ENCODE data around the gene CDK19. TPM values are rescaled to one million over a fixed set of nuclear protein-coding genes. Genes with fewer than 3 reads are reported as not detected.

Gene CDK19
- total and polyA plus RNA-seq, 10 of the 15 experiments (the other 5 are each of a cell fraction or from before 2014, with no cell fraction given): 4.6 to 21.4 (median 12.4) TPM

DNA sequence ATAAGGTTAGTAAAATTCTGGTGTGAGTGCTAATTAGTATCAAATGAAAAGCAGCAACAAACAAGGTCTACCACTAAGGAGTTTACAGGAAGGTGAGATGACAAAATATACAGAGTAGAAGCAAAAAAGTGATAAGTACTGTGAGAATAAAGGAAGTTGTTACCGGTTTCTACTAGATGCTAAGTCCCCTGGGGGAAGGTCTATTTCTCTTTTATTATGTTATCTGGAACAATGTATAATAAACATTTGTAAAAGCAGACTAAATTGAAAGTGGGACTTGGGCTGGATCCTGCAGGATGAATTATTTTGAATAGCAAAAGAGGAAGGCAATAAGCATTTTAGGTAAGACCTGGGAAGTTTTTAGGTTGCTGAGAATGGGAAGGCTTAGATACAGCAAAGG, 180.2 kb downstream of the CDK19 start:
- BruUV-seq (replicated peaks): no TSS peak
- FAIRE-seq: no peak
- H3K9ac ChIP-seq (ENCODE audit: control insufficient read depth, insufficient read depth, low read length): no peak overlapping the region
- RAD21 ChIA-PET (ENCODE audit: unreplicated experiment): no interaction called here
- 6% methylated on average over 1 of the region's 1 CpG for WGBS (ENCODE audit: insufficient coverage, insufficient replicate concordance, low lambda C conversion rate, missing lambda C conversion rate)
- H4K20me1 ChIP-seq (ENCODE audit: control insufficient read depth, insufficient read depth): no peaks in the 10 kb centered on the region
- SMC1A ChIA-PET (ENCODE audit: uncharacterized antibody, unreplicated experiment): no interaction called here
- TF ChIP-seq MTA2 (IDR thresholded peaks at IDR 0.05; ENCODE audit: low read depth) (peak; percentile 44; the same call in 1 of the 2 replicates), RCOR1 (conservative IDR thresholded peaks at IDR 0.05; ENCODE audit: low read depth, low read length) (no peak), MEF2B (IDR thresholded peaks at IDR 0.05; ENCODE audit: partially characterized antibody, poor library complexity, severe bottlenecking) (peak; percentile 82)
- TF ChIP-seq, protein P1, sequence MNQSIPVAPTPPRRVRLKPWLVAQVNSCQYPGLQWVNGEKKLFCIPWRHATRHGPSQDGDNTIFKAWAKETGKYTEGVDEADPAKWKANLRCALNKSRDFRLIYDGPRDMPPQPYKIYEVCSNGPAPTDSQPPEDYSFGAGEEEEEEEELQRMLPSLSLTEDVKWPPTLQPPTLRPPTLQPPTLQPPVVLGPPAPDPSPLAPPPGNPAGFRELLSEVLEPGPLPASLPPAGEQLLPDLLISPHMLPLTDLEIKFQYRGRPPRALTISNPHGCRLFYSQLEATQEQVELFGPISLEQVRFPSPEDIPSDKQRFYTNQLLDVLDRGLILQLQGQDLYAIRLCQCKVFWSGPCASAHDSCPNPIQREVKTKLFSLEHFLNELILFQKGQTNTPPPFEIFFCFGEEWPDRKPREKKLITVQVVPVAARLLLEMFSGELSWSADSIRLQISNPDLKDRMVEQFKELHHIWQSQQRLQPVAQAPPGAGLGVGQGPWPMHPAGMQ (IDR thresholded peaks at IDR 0.05; ENCODE audit: borderline replicate concordance): no peak
- H3K27me3 ChIP-seq (replicated peaks in 1 of 2; ENCODE audit: control insufficient read depth in 2 of 2, insufficient read depth in 2 of 2, low read length in 1 of 2): no peaks in the 10 kb centered on the region
- POLR2A ChIA-PET: no interaction called here
- no peaks in the 10 kb centered on the region for H3K9me3 ChIP-seq (replicated peaks; ENCODE audit: control insufficient read depth, insufficient read depth, low read length)
- DNase-seq (ENCODE audit: low read depth, low spot score): no peak
- H3K4me3 ChIP-seq: no peak overlapping the region
- no peak overlapping the region for H3K27ac ChIP-seq (ENCODE audit: control insufficient read depth, insufficient read depth)
- CTCF ChIA-PET: no interaction called here
- H3K36me3 ChIP-seq (ENCODE audit: control insufficient read depth in 2 of 2, insufficient read depth in 2 of 2, low read length in 1 of 2): no peaks in the 10 kb centered on the region
- H3K79me2 ChIP-seq (ENCODE audit: control insufficient read depth, insufficient read depth, low read length): no peaks in the 10 kb centered on the region
- in situ Hi-C loops (cut with MboI): no loop called here
- intact Hi-C loops (cut with micrococcal nuclease; ENCODE audit: unreplicated experiment): no loop called here
- H3K4me2 ChIP-seq (ENCODE audit: control insufficient read depth, insufficient read depth): no peak overlapping the region
- no peak overlapping the region for H2AFZ ChIP-seq (ENCODE audit: control insufficient read depth, low read depth, low read length)
- ATAC-seq: no peak
- H3K4me1 ChIP-seq (ENCODE audit: control insufficient read depth, insufficient read depth, low read length): no peaks in the 10 kb centered on the region

DNA sequence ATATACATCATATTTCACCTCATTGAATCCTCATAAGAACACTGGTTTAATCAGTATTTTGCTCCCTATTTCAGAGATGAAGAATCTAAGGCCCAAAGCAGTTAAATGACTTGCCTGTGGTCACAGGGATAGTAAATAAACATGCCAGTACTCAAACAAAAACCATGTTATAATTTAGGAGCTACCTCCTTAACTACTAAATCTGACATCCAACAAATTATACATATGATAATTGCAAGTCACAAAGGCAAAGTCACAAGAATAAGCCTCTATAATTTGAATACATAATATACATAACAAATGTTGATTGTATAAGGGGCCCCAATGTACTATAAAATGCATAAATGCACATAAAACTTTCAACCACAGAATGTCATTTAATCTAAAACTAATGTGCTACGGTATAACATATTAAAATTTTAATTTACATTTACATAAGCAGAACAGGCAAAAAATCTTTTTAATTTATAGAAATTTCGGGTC, 181.5 kb downstream of the CDK19 start:
- no peaks in the 10 kb centered on the region for H3K9me3 ChIP-seq (replicated peaks; ENCODE audit: control insufficient read depth, insufficient read depth, low read length)
- no peak overlapping the region for H3K9ac ChIP-seq (ENCODE audit: control insufficient read depth, insufficient read depth, low read length)
- SMC1A ChIA-PET (ENCODE audit: uncharacterized antibody, unreplicated experiment): interaction anchor here (1.3 kb wide), 1 partner anchor 12 kb away, joined by 3 read pairs; no protein-coding TSS in a partner anchor
- no peaks in the 10 kb centered on the region for H3K79me2 ChIP-seq (ENCODE audit: control insufficient read depth, insufficient read depth, low read length)
- POLR2A ChIA-PET: interaction anchor here (0.6 kb wide), 1 partner anchor 41 kb away, joined by 3 read pairs; no protein-coding TSS in a partner anchor
- H3K27me3 ChIP-seq (replicated peaks in 1 of 2; ENCODE audit: control insufficient read depth in 2 of 2, insufficient read depth in 2 of 2, low read length in 1 of 2): no peaks in the 10 kb centered on the region
- FAIRE-seq (no peak), ATAC-seq (no peak), DNase-seq (ENCODE audit: low read depth, low spot score) (no peak)
- no peak overlapping the region for H3K27ac ChIP-seq (ENCODE audit: control insufficient read depth, insufficient read depth)
- no peaks in the 10 kb centered on the region for H3K36me3 ChIP-seq (ENCODE audit: control insufficient read depth in 2 of 2, insufficient read depth in 2 of 2, low read length in 1 of 2)
- no peak overlapping the region for H3K4me2 ChIP-seq (ENCODE audit: control insufficient read depth, insufficient read depth)
- CTCF ChIA-PET: interaction anchor here (1.3 to 1.5 kb wide), 2 partner anchors 15 to 245 kb away, joined by 4 read pairs; no protein-coding TSS in a partner anchor
- no TSS peak for BruUV-seq (replicated peaks)
- no peaks in the 10 kb centered on the region for H4K20me1 ChIP-seq (ENCODE audit: control insufficient read depth, insufficient read depth)
- H3K4me3 ChIP-seq: no peak overlapping the region
- H2AFZ ChIP-seq (ENCODE audit: control insufficient read depth, low read depth, low read length): no peak overlapping the region
- RAD21 ChIA-PET (ENCODE audit: unreplicated experiment): no interaction called here
- WGBS (ENCODE audit: insufficient coverage, insufficient replicate concordance, low lambda C conversion rate, missing lambda C conversion rate): 89% methylated on average over 2 of the region's 2 CpGs
- intact Hi-C loops (cut with micrococcal nuclease; ENCODE audit: unreplicated experiment) (no loop called here), in situ Hi-C loops (cut with MboI) (no loop called here)
- no peaks in the 10 kb centered on the region for H3K4me1 ChIP-seq (ENCODE audit: control insufficient read depth, insufficient read depth, low read length)
- TF ChIP-seq ZNF217 (IDR thresholded peaks at IDR 0.05) (no peak), FOXK2 (IDR thresholded peaks at IDR 0.05) (no peak), EP300 (IDR thresholded peaks at IDR 0.05; ENCODE audit: borderline replicate concordance in 1 of 2, control insufficient read depth in 1 of 2, low read depth in 2 of 2, low read length in 2 of 2) (no peak), ASH2L (IDR thresholded peaks at IDR 0.05; ENCODE audit: borderline replicate concordance, low read depth) (no peak), HDGF (IDR thresholded peaks at IDR 0.05) (no peak), RAD21 (IDR thresholded peaks at IDR 0.05; ENCODE audit: insufficient read depth, low read depth, low read length) (no peak), RAD51 (IDR thresholded peaks at IDR 0.05) (no peak), MEF2A (IDR thresholded peaks at IDR 0.05; ENCODE audit: insufficient read depth, low read depth, low read length) (no peak), FOS (IDR thresholded peaks at IDR 0.05; ENCODE audit: borderline replicate concordance, extremely low read depth, insufficient read length) (no peak)
- TF ChIP-seq, protein P2, sequence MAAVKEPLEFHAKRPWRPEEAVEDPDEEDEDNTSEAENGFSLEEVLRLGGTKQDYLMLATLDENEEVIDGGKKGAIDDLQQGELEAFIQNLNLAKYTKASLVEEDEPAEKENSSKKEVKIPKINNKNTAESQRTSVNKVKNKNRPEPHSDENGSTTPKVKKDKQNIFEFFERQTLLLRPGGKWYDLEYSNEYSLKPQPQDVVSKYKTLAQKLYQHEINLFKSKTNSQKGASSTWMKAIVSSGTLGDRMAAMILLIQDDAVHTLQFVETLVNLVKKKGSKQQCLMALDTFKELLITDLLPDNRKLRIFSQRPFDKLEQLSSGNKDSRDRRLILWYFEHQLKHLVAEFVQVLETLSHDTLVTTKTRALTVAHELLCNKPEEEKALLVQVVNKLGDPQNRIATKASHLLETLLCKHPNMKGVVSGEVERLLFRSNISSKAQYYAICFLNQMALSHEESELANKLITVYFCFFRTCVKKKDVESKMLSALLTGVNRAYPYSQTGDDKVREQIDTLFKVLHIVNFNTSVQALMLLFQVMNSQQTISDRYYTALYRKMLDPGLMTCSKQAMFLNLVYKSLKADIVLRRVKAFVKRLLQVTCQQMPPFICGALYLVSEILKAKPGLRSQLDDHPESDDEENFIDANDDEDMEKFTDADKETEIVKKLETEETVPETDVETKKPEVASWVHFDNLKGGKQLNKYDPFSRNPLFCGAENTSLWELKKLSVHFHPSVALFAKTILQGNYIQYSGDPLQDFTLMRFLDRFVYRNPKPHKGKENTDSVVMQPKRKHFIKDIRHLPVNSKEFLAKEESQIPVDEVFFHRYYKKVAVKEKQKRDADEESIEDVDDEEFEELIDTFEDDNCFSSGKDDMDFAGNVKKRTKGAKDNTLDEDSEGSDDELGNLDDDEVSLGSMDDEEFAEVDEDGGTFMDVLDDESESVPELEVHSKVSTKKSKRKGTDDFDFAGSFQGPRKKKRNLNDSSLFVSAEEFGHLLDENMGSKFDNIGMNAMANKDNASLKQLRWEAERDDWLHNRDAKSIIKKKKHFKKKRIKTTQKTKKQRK (IDR thresholded peaks at IDR 0.05; ENCODE audit: low read depth, low read length): no peak

All from GM12878 (cell line).